ENCODE measurements around the gene SOD1.

SOD1 gene

GRCh38 chr21:31686272-31686915 lies 26.9 kb downstream of the SOD1 start:
- no peak for DNase-seq

GRCh38 chr21:31687108-31687507 lies 27.6 kb downstream of the SOD1 start:
- DNase-seq: no peak

- DNase-seq: no peak
These were observed 29.3 kb downstream of the SOD1 start for GRCh38 chr21:31688603-31689368.

GRCh38 chr21:31693222-31693621 lies 33.7 kb downstream of the SOD1 start:
- DNase-seq: no peak

GRCh38 chr21:31696424-31696823 lies 36.9 kb downstream of the SOD1 start:
- no peak for DNase-seq

GRCh38 chr21:31698461-31698860 lies 39.0 kb downstream of the SOD1 start:
- DNase-seq: no peak

- no peak for DNase-seq
These were observed 40.5 kb downstream of the SOD1 start for GRCh38 chr21:31700040-31700439.

GRCh38 chr21:31706562-31706961 lies 47.1 kb downstream of the SOD1 start:
- no peak for DNase-seq

- no peak for DNase-seq
These were observed 48.0 kb downstream of the SOD1 start for GRCh38 chr21:31707499-31707898.

- no peak for DNase-seq
These were observed 49.0 kb downstream of the SOD1 start for GRCh38 chr21:31708541-31708940.

GRCh38 chr21:31710586-31710985 lies 51.1 kb downstream of the SOD1 start:
- DNase-seq: no peak

GRCh38 chr21:31711326-31711725 lies 51.8 kb downstream of the SOD1 start:
- no peak for DNase-seq

- DNase-seq: no peak
These were observed 52.3 kb downstream of the SOD1 start for GRCh38 chr21:31711745-31712285.

- DNase-seq: no peak
These were observed 53.6 kb downstream of the SOD1 start for GRCh38 chr21:31713115-31713514.

- DNase-seq: no peak
These were observed 54.7 kb downstream of the SOD1 start for GRCh38 chr21:31713973-31714740.

GRCh38 chr21:31714741-31715365 lies 55.4 kb downstream of the SOD1 start:
- DNase-seq: no peak

- DNase-seq: no peak
These were observed 56.6 kb downstream of the SOD1 start for GRCh38 chr21:31716106-31716505.
